IMR-90 (cell line): Measurements from ENCODE around the gene LAMB1. TPM values are rescaled to one million over a fixed set of nuclear protein-coding genes. Genes with fewer than 3 reads are reported as not detected.
"Not testable (repeated sequence)": the region's sequence is repeated elsewhere in the genome, so short reads cannot be mapped to it uniquely, and the experiment has no call there.

Source experiments
- ATAC-seq: fragments of 200-7000 bp; cut with Tn5 transposase; 2 replicates; pipeline ENCODE4 v1.9.1; 2020; ENCODE audit warnings: low read depth, mild to moderate bottlenecking, moderate library complexity
- BruUV-seq: library from RNA; stranded (reverse); fragments of 400-500 nt; replicated peaks from 2 replicates; lab custom pipeline; 2021; lab: Mats Ljungman, UMichigan
- CTCF ChIA-PET: fragments of 300-600 bp; formaldehyde crosslinking; extraction: SDS; loops from one replicate; lab custom pipeline; 2021; ENCODE audit warnings: antibody characterized with exemption; lab: Yijun Ruan, JAX
- POLR2A ChIA-PET: fragments of 300-600 bp; sonication (Branson Sonifier 250); formaldehyde crosslinking; loops from one replicate; lab custom pipeline; 2022; ENCODE audit warnings: antibody characterized with exemption; ENCODE audit not compliant: unreplicated experiment; lab: Charles Lee
- DNase-seq: peaks from one replicate; pipeline ENCODE4 v3.0.0; 2013
- H2AFZ ChIP-seq: replicated peaks from 2 replicates; pipeline ENCODE3; 2013; ENCODE audit warnings: low read length, mild to moderate bottlenecking; ENCODE audit not compliant: poor library complexity
- H2AK5ac ChIP-seq: 2 replicates; pipeline ENCODE4 v1.6.1; 2013; ENCODE audit warnings: low read depth, low read length, inconsistent platforms
- H2AK9ac ChIP-seq: replicated peaks from 2 replicates; pipeline ENCODE3; 2013; ENCODE audit warnings: mild to moderate bottlenecking, low read depth, low read length, moderate library complexity; ENCODE audit not compliant: poor library complexity
- H2BK120ac ChIP-seq: 2 replicates; pipeline ENCODE4 v1.6.1; 2013; ENCODE audit warnings: low read depth, low read length, inconsistent platforms
- H2BK15ac ChIP-seq: 3 replicates; pipeline ENCODE4 v1.6.1; 2013; ENCODE audit warnings: low read depth, low read length, inconsistent platforms
- H2BK20ac ChIP-seq: 2 replicates; pipeline ENCODE4 v1.6.1; 2013; ENCODE audit warnings: low read depth, mild to moderate bottlenecking, inconsistent platforms, low read length, moderate library complexity
- H2BK5ac ChIP-seq: 2 replicates; pipeline ENCODE4 v1.6.1; 2013; ENCODE audit warnings: mild to moderate bottlenecking, low read depth, low read length, inconsistent platforms; ENCODE audit not compliant: poor library complexity, severe bottlenecking
- H3K14ac ChIP-seq: replicated peaks from 2 replicates; pipeline ENCODE4 v1.6.1; 2013; ENCODE audit warnings: low read depth, low read length, inconsistent platforms
- H3K18ac ChIP-seq: 2 replicates; pipeline ENCODE4 v1.6.1; 2013; ENCODE audit warnings: low read depth, low read length, control low read depth
- H3K23ac ChIP-seq: 2 replicates; pipeline ENCODE4 v1.6.1; 2013; ENCODE audit warnings: low read depth, low read length, inconsistent platforms
- H3K27ac ChIP-seq: 2 replicates; pipeline ENCODE4 v1.5.1; 2013; ENCODE audit warnings: mild to moderate bottlenecking, control low read depth, low read length; ENCODE audit not compliant: insufficient read depth
- H3K27me3 ChIP-seq: 2 replicates; pipeline ENCODE4 v1.6.1; 2013; ENCODE audit warnings: low read length; ENCODE audit not compliant: control insufficient read depth, insufficient read depth
- H3K36me3 ChIP-seq: 2 replicates; pipeline ENCODE4 v1.6.1; 2013; ENCODE audit warnings: low read length, mixed read lengths; ENCODE audit not compliant: control insufficient read depth, insufficient read depth
- H3K4ac ChIP-seq: 2 replicates; pipeline ENCODE4 v1.6.1; 2013; ENCODE audit warnings: low read depth, low read length, inconsistent platforms
- H3K4me1 ChIP-seq: 2 replicates; pipeline ENCODE4 v1.6.1; 2013; ENCODE audit warnings: low read length, mixed read lengths; ENCODE audit not compliant: control insufficient read depth, insufficient read depth
- H3K4me2 ChIP-seq: 2 replicates; pipeline ENCODE4 v1.6.1; 2013; ENCODE audit warnings: low read depth, mild to moderate bottlenecking, control low read depth, low read length, moderate library complexity
- H3K4me3 ChIP-seq: 2 replicates; pipeline ENCODE4 v1.5.1; 2013; ENCODE audit warnings: low read depth, mild to moderate bottlenecking, control low read depth, low read length, moderate library complexity; ENCODE audit not compliant: insufficient read depth
- H3K56ac ChIP-seq: 2 replicates; pipeline ENCODE4 v1.6.1; 2013; ENCODE audit warnings: low read length, inconsistent platforms; ENCODE audit not compliant: insufficient read depth; ENCODE audit errors: extremely low read depth
- H3K79me1 ChIP-seq, 2 experiments: 2 replicates each; pipeline ENCODE4 v1.6.1; 2013; ENCODE audit warnings: low read length in 2 of 2, inconsistent platforms in 1 of 2, low read depth in 1 of 2
- H3K9ac ChIP-seq: 2 replicates; pipeline ENCODE4 v1.6.1; 2013; ENCODE audit warnings: low read depth, low read length, control low read depth
- H3K9me1 ChIP-seq: 2 replicates; pipeline ENCODE4 v1.6.1; 2013; ENCODE audit warnings: low read length, inconsistent platforms; ENCODE audit not compliant: insufficient read depth
- H3K9me3 ChIP-seq: 2 replicates; pipeline ENCODE4 v1.6.1; 2013; ENCODE audit warnings: low read length; ENCODE audit not compliant: control insufficient read depth, insufficient read depth
- H4K20me1 ChIP-seq: 2 replicates; pipeline ENCODE4 v1.6.1; 2013; ENCODE audit warnings: low read length, inconsistent platforms; ENCODE audit not compliant: insufficient read depth
- H4K5ac ChIP-seq: 2 replicates; pipeline ENCODE4 v1.6.1; 2013; ENCODE audit warnings: mild to moderate bottlenecking, low read depth, low read length, control low read depth
- H4K8ac ChIP-seq, 2 experiments: 2 replicates each; pipeline ENCODE4 v1.6.1; 2013; ENCODE audit warnings: low read depth in 2 of 2, low read length in 2 of 2, control low read depth in 1 of 2, inconsistent platforms in 1 of 2
- H4K91ac ChIP-seq: 2 replicates; pipeline ENCODE4 v1.6.1; 2013; ENCODE audit warnings: low read depth, low read length, inconsistent platforms; ENCODE audit not compliant: insufficient read depth
- WGBS, 2 experiments: methylation state at CpG; one replicate each; pipeline versions ENCODE4 v1.1.5 to v1.1.7; 2013; ENCODE audit warnings: missing lambda C conversion rate in 2 of 2; ENCODE audit not compliant: insufficient read length in 1 of 2; ENCODE audit errors: extremely low coverage in 2 of 2; 5-methylcytosine and 5-hydroxymethylcytosine counted together
- dilution Hi-C: fragments of 300-500 bp; cut with HindIII; formaldehyde crosslinking; loops from one replicate; pipeline ENCODE4 v1.14.3; 2018; ENCODE audit warnings: low sequenced_read_pairs; ENCODE audit not compliant: unreplicated experiment
- in situ Hi-C: fragments of 300-500 bp; cut with MboI; formaldehyde crosslinking; loops from 3 replicates; pipeline ENCODE4 v1.14.3; 2019; ENCODE audit warnings: low sequenced_read_pairs, inconsistent platforms, mixed read lengths
- intact Hi-C: fragments of 100-400 bp; cut with micrococcal nuclease; formaldehyde crosslinking; loops from 2 replicates; pipeline ENCODE4 v1.10.0; 2022
- polyA plus RNA-seq, 3 experiments: library from polyadenylated mRNA; depleted of rRNA; stranded (reverse); fragments of >200 nt; gene quantifications; 2 replicates each; pipeline ENCODE4 v1.2.3, GENCODE V29; 2012; ENCODE audit warnings: low replicate concordance in 1 of 3
- total RNA-seq: library from RNA; depleted of rRNA; stranded (reverse); fragments of >200 nt; gene quantifications from 2 replicates; pipeline ENCODE4 v1.2.3, GENCODE V29; 2012

The LAMB1 gene
- total and polyA plus RNA-seq, 2 of the 4 experiments (the other 2 are of a cell fraction): 114 to 117 TPM

- H4K20me1 ChIP-seq, H2BK20ac ChIP-seq, in situ Hi-C loops, H3K4me1 ChIP-seq, H2BK120ac ChIP-seq, BruUV-seq, H3K23ac ChIP-seq, H3K4me3 ChIP-seq, H4K8ac ChIP-seq, H2BK5ac ChIP-seq, H3K27me3 ChIP-seq, H2AK9ac ChIP-seq, intact Hi-C loops, ATAC-seq, H3K4me2 ChIP-seq, H3K9ac ChIP-seq, H3K27ac ChIP-seq, H4K91ac ChIP-seq, H3K9me3 ChIP-seq, H2AFZ ChIP-seq, DNase-seq, H2BK15ac ChIP-seq, H3K56ac ChIP-seq, H2AK5ac ChIP-seq, H3K4ac ChIP-seq, H3K18ac ChIP-seq, dilution Hi-C loops, POLR2A ChIA-PET, H3K9me1 ChIP-seq, H4K5ac ChIP-seq, H3K14ac ChIP-seq: not testable (repeated sequence)
- WGBS, 2 experiments: no CpG with 5 or more reads among the region's 2 CpGs
- peaks cover 11 to 15% of the 10 kb centered on the region in 2 experiments for H3K79me1 ChIP-seq
- CTCF ChIA-PET: interaction anchor here (0.6 kb wide), 1 partner anchor 736 kb away, joined by 3 read pairs; no protein-coding TSS in a partner anchor
- H3K36me3 ChIP-seq: peaks cover 37% of the 10 kb centered on the region
These were observed 81.1 kb downstream of the LAMB1 start for GRCh38 chr7:107921826-107922225.
